Kidney (tissue), 14 donors: ENCODE results near the gene RNF44. TPM values are rescaled to one million over a fixed set of nuclear protein-coding genes. Genes with fewer than 3 reads are reported as not detected.

Source experiments
- DNase-seq, 5 donors: peaks; one replicate each; pipeline ENCODE4 v3.0.0-alpha.2; 2013 to 2020
- FAIRE-seq: peaks from 2 replicates; lab custom pipeline; 2012; peaks lifted over from hg19 to GRCh38; lab: Jason Lieb, UNC
- H3K27ac ChIP-seq, 2 donors: one replicate each; pipeline ENCODE4 v1.7.0; 2013; ENCODE audit warnings: low read depth in 2 of 2, low read length in 2 of 2, inconsistent platforms in 1 of 2
- H3K27me3 ChIP-seq: one replicate; pipeline ENCODE4 v1.7.1; 2013; ENCODE audit warnings: low read length, inconsistent platforms; ENCODE audit not compliant: control insufficient read depth, insufficient read depth
- H3K36me3 ChIP-seq, 3 donors: one replicate each; pipeline versions ENCODE4 v1.7.0 to v1.7.1; 2013; ENCODE audit warnings: low read length in 3 of 3, control low read depth in 1 of 3, inconsistent platforms in 1 of 3; ENCODE audit not compliant: insufficient read depth in 3 of 3, control insufficient read depth in 2 of 3
- H3K4me1 ChIP-seq, 3 donors: one replicate each; pipeline versions ENCODE4 v1.7.0 to v1.7.1; 2013; ENCODE audit warnings: low read length in 3 of 3, inconsistent platforms in 1 of 3, low read depth in 1 of 3; ENCODE audit not compliant: control insufficient read depth in 2 of 3, insufficient read depth in 2 of 3
- H3K4me3 ChIP-seq, 3 donors: one replicate each; pipeline versions ENCODE4 v1.7.0 to v1.8.1; 2013; ENCODE audit warnings: low read length in 3 of 3, control low read depth in 1 of 3, inconsistent platforms in 1 of 3
- H3K9ac ChIP-seq, 3 donors: one replicate each; pipeline versions ENCODE4 v1.7.0 to v1.7.1; 2013; ENCODE audit warnings: low read length in 3 of 3, control low read depth in 1 of 3, inconsistent platforms in 1 of 3
- H3K9me3 ChIP-seq, 3 donors: one replicate each; pipeline versions ENCODE4 v1.7.0 to v1.7.1; 2013; ENCODE audit warnings: low read length in 3 of 3, control low read depth in 1 of 3, inconsistent platforms in 1 of 3; ENCODE audit not compliant: control insufficient read depth in 2 of 3, insufficient read depth in 1 of 3
- intact Hi-C: fragments of 100-400 bp; cut with DNase I; formaldehyde crosslinking; loops from one replicate; pipeline ENCODE4 v1.11.1; 2022
- polyA plus RNA-seq: library from polyadenylated mRNA; stranded (reverse); fragments of 350-450 nt; fragmentation: Illumina TruSeq; extraction: RNeasy Lipid Tissue Mini Kit (QIAGEN cat#74804); gene quantifications from one replicate; pipeline ENCODE4 v1.2.3, GENCODE V29; 2014; ENCODE audit warnings: low read depth, low replicate concordance; ENCODE audit not compliant: insufficient read depth
- total RNA-seq: library from RNA; stranded (reverse); fragmentation: NEBNext Ultra II Directional; extraction: Animal tissue kit (Norgen Biotek cat#: 25700); gene quantifications from one replicate; pipeline ENCODE4 v1.2.1, GENCODE V29; 2021
- TF ChIP-seq, protein P1 (sequence below): IDR thresholded peaks from 3 replicates; pipeline ENCODE4 v1.5.1; 2012; ENCODE audit warnings: mild to moderate bottlenecking, moderate library complexity, borderline replicate concordance; ENCODE audit not compliant: insufficient read depth; ENCODE audit errors: extremely low read depth
- donor health status: control.
- donor health status: control.
- donor health status: control.
- donor health status: control.
- donor health status: control.
- donor health status: DM: yes; HTN: yes; CAD: no.
- donor health status: Normal renal cell carcinoma (clear cell type).

RNF44 gene
- total and polyA plus RNA-seq, 2 donors from 2014 or later: 12.5 to 61.8 TPM

DNA sequence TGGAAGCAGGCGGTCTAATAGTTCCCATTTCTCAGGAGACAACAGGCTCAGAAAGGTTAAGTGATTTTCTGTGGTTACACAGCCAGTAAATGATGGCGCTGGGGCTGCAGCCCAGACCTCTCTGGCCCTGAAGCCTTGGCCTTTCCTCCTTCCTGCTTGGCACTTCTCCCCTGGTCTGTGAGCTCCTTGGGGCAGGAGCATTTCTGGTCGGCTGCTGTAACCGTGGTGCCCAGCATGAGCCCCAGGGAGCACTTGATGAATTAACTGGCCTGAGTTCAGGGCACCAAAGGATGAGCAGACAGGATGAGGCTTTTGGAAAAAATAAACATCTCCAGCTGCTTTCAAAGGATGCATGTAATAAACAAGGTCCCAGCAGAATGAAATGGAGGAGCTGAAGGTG is 42.1 kb upstream of the RNF44 start:
- no peaks in the 10 kb centered on the region for H3K27me3 ChIP-seq
- H3K4me1 ChIP-seq: no peaks in the 10 kb centered on the region
- no peaks in the 10 kb centered on the region for H3K9me3 ChIP-seq
- no peak overlapping the region for H3K4me3 ChIP-seq
- no peak overlapping the region for H3K9ac ChIP-seq
- FAIRE-seq (no peak), DNase-seq (no peak)
- intact Hi-C loops: no loop called here
- TF ChIP-seq, protein P1, sequence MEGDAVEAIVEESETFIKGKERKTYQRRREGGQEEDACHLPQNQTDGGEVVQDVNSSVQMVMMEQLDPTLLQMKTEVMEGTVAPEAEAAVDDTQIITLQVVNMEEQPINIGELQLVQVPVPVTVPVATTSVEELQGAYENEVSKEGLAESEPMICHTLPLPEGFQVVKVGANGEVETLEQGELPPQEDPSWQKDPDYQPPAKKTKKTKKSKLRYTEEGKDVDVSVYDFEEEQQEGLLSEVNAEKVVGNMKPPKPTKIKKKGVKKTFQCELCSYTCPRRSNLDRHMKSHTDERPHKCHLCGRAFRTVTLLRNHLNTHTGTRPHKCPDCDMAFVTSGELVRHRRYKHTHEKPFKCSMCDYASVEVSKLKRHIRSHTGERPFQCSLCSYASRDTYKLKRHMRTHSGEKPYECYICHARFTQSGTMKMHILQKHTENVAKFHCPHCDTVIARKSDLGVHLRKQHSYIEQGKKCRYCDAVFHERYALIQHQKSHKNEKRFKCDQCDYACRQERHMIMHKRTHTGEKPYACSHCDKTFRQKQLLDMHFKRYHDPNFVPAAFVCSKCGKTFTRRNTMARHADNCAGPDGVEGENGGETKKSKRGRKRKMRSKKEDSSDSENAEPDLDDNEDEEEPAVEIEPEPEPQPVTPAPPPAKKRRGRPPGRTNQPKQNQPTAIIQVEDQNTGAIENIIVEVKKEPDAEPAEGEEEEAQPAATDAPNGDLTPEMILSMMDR: no peak
- H3K36me3 ChIP-seq: no peaks in the 10 kb centered on the region
- H3K27ac ChIP-seq: no peak overlapping the region

DNA sequence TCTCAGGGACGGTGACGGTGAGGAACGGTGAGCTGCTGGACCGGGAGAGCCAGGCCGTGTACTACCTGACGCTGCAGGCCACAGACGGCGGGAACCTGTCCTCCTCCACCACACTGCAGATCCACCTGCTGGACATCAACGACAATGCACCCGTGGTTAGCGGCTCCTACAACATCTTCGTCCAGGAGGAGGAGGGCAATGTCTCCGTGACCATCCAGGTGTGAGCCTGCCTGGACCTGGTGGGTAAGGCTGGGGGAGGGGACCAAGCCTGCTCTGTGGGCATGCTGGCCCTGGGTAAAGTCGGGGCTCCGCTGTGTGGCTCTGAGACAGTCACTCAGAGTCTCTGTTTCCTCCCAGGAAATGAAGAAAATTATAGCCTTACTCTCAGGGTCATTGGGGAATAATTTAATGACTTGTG is 41.2 kb upstream of the RNF44 start:
- FAIRE-seq (no peak), DNase-seq (peak in 4 of 5 donors; percentile 73 to 86 (median 82))
- TF ChIP-seq, protein P1: peak; percentile 47
- intact Hi-C loops: no loop called here
- no peaks in the 10 kb centered on the region for H3K27me3 ChIP-seq
- H3K9ac ChIP-seq: no peak overlapping the region
- H3K27ac ChIP-seq: no peak overlapping the region
- no peaks in the 10 kb centered on the region for H3K36me3 ChIP-seq
- H3K4me3 ChIP-seq: no peak overlapping the region
- no peaks in the 10 kb centered on the region for H3K4me1 ChIP-seq
- H3K9me3 ChIP-seq: no peaks in the 10 kb centered on the region

DNA sequence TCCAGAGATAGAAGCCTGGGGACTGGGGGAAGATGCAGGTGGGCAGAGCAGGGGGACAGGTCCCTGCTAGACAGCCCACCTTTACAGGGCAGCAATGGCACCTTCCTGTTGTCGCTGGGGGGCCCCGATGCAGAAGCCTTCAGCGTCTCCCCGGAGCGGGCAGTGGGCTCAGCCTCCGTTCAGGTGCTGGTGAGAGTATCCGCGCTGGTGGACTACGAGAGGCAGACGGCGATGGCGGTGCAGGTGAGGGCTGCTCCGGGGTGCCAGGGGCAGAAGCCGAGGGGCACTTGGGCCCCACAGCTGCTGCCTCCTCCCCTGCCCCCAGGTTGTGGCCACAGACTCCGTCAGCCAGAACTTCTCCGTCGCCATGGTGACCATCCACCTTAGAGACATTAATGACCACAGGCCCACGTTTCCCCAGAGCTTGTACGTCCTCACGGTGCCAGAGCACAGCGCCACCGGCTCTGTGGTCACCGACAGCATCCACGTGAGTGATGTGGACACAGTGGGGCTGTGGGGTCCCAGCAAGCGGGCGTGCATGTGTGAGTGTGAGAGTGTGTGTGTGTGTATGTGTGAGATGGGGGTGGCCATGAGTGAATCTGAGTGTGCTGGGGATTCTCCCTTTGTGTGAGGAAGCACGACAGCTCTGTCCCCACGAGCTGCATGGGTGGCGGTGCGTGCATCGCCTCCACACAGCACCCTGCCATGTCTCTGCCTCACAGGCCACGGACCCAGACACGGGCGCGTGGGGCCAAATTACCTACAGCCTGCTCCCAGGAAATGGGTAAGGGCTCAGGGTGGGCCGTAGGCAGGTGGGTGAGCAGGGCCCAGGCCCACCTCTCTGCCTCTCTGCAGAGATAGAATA is 40.3 kb upstream of the RNF44 start:
- intact Hi-C loops: no loop called here
- H3K27me3 ChIP-seq: no peaks in the 10 kb centered on the region
- TF ChIP-seq, protein P1: no peak
- H3K4me3 ChIP-seq: no peak overlapping the region
- FAIRE-seq (no peak), DNase-seq (peak in 4 of 5 donors; percentile 79 to 86 (median 82))
- H3K9ac ChIP-seq: no peak overlapping the region
- H3K4me1 ChIP-seq: no peaks in the 10 kb centered on the region
- no peaks in the 10 kb centered on the region for H3K9me3 ChIP-seq
- H3K36me3 ChIP-seq: no peaks in the 10 kb centered on the region
- H3K27ac ChIP-seq: no peak overlapping the region
